HepG2 (cell line): ENCODE data around the gene DHRS11. TPM values are rescaled to one million over a fixed set of nuclear protein-coding genes. Genes with fewer than 3 reads are reported as not detected.

ENCODE experiments used
- HOXD1 ChIP-seq: sonication (generic); formaldehyde crosslinking; IDR thresholded peaks from 2 replicates; pipeline ENCODE4 v1.5.0; 2020; ENCODE audit warnings: missing genetic modification reagents
- MAFK ChIP-seq, 2 experiments: IDR thresholded peaks in 1 of 2; conservative IDR thresholded peaks in 1 of 2; 2 replicates each; pipeline ENCODE4 v1.6.1; 2011; ENCODE audit warnings: improper control_type of control experiment in 2 of 2, low read length in 2 of 2
- SAFB2 ChIP-seq: sonication (generic); formaldehyde crosslinking; IDR thresholded peaks from 2 replicates; pipeline ENCODE4 v1.5.1; 2020; ENCODE audit warnings: missing genetic modification reagents, low read depth, mild to moderate bottlenecking, borderline replicate concordance
- SRSF4 ChIP-seq: fragments of 200-400 bp; formaldehyde crosslinking; IDR thresholded peaks from one replicate; pipeline ENCODE4 v1.6.1; 2018; ENCODE audit warnings: mild to moderate bottlenecking, low read depth, low read length, moderate library complexity; ENCODE audit not compliant: poor library complexity, severe bottlenecking
- ZNF263 ChIP-seq: sonication (generic); formaldehyde crosslinking; IDR thresholded peaks from 2 replicates; pipeline ENCODE4 v1.4.0; 2020; ENCODE audit warnings: missing genetic modification reagents
- ZNF768 ChIP-seq: sonication (generic); formaldehyde crosslinking; IDR thresholded peaks from 2 replicates; pipeline ENCODE4 v1.4.0; 2020; ENCODE audit warnings: missing genetic modification reagents
- polyA plus RNA-seq, 8 experiments: library from polyadenylated mRNA; depleted of rRNA in 3 of 8; stranded (reverse) in 7 of 8; unstranded in 1 of 8; fragments of >200 nt; fragmentation: Illumina TruSeq in 4 of 8; extraction: Trizol in 4 of 8; gene quantifications; 2 replicates each; pipeline versions ENCODE4 v1.2.1 to v1.2.3, GENCODE V29; 2011 to 2016; ENCODE audit warnings: low read depth in 4 of 8, missing spikeins in 1 of 8, mixed read lengths in 1 of 8; ENCODE audit not compliant: insufficient read depth in 1 of 8
- total RNA-seq, 5 experiments: library from RNA; depleted of rRNA; stranded (reverse); fragments of >200 nt; fragmentation: Illumina TruSeq; extraction: Trizol; gene quantifications; 2 replicates each; pipeline ENCODE4 v1.2.3, GENCODE V29; 2016; ENCODE audit warnings: low read depth in 1 of 5
- TF ChIP-seq, protein P1 (sequence below): sonication (generic); formaldehyde crosslinking; IDR thresholded peaks from 2 replicates; pipeline ENCODE4 v1.4.0; 2020; ENCODE audit warnings: mild to moderate bottlenecking, missing genetic modification reagents
- TF ChIP-seq, protein P2 (sequence below): sonication (generic); formaldehyde crosslinking; IDR thresholded peaks from 2 replicates; pipeline ENCODE4 v1.5.0; 2020; ENCODE audit warnings: missing genetic modification reagents, mild to moderate bottlenecking, borderline replicate concordance
- TF ChIP-seq, protein P3 (sequence below): sonication (generic); formaldehyde crosslinking; conservative IDR thresholded peaks from 2 replicates; pipeline ENCODE4 v1.8.0; 2022; ENCODE audit warnings: low read depth, missing genetic modification reagents
- TF ChIP-seq, protein P4 (sequence below): IDR thresholded peaks from 2 replicates; pipeline ENCODE4 v1.6.1; 2016

DHRS11 gene
- total and polyA plus RNA-seq, 2 of the 13 experiments (the other 11 are each of a cell fraction or from before 2014, with no cell fraction given), result 28.4 to 41.9 TPM

DNA sequence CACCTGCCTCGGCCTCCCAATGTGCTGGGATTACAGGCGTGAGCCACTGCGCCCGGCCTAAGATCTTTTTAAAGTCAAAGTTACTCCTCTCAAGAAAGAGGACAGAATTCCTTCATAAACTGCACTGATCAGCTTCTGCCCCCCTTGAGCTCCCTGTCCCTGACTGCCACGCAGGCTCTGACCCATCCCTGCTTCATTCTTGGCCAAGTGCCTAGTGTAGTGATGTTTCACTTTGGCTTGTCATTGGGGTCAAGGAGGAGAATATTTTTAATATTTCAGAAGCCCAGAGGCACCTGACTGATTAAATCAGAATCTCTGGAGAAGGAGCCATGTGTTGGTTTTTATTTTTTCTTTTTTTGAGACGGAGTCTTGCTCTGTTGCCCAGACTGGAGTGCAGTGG is 18.8 kb downstream of the DHRS11 start (continued):
- TF ChIP-seq, protein P1, sequence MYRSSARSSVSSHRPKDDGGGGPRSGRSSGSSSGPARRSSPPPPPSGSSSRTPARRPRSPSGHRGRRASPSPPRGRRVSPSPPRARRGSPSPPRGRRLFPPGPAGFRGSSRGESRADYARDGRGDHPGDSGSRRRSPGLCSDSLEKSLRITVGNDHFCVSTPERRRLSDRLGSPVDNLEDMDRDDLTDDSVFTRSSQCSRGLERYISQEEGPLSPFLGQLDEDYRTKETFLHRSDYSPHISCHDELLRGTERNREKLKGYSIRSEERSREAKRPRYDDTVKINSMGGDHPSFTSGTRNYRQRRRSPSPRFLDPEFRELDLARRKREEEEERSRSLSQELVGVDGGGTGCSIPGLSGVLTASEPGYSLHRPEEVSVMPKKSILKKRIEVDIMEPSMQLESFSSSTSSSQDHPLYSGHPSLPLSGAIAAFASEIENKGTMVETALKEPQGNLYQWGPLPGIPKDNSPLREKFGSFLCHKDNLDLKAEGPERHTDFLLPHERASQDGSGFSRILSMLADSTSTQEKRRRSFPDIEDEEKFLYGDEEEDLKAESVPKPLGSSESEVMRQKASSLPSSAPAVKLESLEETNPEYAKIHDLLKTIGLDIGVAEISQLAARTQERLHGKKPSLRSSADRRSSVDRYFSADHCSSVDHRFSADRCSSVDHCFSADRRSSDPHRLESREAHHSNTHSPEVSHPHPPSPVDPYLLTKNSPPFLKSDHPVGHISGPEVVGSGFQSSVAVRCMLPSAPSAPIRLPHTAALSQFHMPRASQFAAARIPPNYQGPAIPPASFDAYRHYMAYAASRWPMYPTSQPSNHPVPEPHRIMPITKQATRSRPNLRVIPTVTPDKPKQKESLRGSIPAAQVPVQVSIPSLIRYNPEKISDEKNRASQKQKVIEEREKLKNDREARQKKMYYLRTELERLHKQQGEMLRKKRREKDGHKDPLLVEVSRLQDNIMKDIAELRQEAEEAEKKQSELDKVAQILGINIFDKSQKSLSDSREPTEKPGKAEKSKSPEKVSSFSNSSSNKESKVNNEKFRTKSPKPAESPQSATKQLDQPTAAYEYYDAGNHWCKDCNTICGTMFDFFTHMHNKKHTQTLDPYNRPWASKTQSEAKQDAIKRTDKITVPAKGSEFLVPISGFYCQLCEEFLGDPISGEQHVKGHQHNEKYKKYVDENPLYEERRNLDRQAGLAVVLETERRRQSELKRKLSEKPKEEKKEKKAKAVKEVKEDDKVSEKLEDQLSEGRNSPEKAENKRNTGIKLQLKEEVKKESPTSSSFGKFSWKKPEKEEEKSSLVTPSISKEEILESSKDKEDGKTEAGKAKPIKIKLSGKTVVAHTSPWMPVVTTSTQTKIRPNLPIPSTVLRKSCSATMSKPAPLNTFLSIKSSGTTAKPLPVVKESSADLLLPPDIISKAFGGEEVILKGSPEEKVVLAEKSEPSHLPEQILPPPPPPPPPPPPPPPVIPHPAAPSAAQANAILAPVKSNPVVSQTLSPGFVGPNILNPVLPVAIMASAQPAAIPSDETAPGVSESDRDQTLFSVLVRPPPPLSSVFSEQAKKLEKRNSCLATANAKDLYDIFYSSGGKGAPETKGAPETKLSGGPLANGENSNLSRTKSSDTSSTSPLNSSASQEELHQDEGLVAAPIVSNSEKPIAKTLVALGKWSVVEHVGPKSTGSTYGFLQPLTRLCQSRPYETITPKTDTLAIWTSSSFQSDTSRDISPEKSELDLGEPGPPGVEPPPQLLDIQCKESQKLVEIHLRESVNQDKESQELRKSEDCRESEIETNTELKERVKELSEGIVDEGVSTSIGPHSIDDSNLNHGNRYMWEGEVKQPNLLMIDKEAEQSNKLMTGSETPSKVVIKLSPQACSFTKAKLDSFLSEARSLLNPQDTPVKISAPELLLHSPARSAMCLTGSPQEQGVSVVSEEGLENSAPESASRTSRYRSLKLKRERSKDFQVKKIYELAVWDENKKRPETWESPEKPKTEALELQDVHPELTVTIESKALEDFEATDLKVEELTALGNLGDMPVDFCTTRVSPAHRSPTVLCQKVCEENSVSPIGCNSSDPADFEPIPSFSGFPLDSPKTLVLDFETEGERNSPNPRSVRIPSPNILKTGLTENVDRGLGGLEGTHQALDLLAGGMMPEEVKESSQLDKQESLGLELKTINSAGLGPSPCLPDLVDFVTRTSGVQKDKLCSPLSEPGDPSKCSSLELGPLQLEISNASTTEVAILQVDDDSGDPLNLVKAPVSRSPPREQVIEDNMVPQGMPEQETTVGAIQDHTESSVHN (CRISPR knock-in tag), result no peak
- TF ChIP-seq MAFK (conservative IDR thresholded peaks at IDR 0.05 in 1 of 2, IDR thresholded peaks at IDR 0.05 in 1 of 2; ENCODE audit: low read length in 2 of 2) (no peak), ZNF263 (CRISPR knock-in tag) (no peak), ZNF768 (CRISPR knock-in tag) (no peak), SAFB2 (no peak), HOXD1 (CRISPR knock-in tag) (no peak), SRSF4 (no peak)
- TF ChIP-seq, protein P2, sequence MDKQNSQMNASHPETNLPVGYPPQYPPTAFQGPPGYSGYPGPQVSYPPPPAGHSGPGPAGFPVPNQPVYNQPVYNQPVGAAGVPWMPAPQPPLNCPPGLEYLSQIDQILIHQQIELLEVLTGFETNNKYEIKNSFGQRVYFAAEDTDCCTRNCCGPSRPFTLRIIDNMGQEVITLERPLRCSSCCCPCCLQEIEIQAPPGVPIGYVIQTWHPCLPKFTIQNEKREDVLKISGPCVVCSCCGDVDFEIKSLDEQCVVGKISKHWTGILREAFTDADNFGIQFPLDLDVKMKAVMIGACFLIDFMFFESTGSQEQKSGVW (CRISPR knock-in tag), result no peak
- TF ChIP-seq, protein P3, sequence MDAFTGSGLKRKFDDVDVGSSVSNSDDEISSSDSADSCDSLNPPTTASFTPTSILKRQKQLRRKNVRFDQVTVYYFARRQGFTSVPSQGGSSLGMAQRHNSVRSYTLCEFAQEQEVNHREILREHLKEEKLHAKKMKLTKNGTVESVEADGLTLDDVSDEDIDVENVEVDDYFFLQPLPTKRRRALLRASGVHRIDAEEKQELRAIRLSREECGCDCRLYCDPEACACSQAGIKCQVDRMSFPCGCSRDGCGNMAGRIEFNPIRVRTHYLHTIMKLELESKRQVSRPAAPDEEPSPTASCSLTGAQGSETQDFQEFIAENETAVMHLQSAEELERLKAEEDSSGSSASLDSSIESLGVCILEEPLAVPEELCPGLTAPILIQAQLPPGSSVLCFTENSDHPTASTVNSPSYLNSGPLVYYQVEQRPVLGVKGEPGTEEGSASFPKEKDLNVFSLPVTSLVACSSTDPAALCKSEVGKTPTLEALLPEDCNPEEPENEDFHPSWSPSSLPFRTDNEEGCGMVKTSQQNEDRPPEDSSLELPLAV, result no peak
- TF ChIP-seq, protein P4, sequence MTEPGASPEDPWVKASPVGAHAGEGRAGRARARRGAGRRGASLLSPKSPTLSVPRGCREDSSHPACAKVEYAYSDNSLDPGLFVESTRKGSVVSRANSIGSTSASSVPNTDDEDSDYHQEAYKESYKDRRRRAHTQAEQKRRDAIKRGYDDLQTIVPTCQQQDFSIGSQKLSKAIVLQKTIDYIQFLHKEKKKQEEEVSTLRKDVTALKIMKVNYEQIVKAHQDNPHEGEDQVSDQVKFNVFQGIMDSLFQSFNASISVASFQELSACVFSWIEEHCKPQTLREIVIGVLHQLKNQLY (CRISPR knock-in tag), result no peak
